Esophagus muscularis mucosa (tissue), 4 donors: Measurements from ENCODE around the gene HIVEP1. TPM values are rescaled to one million over a fixed set of nuclear protein-coding genes. Genes with fewer than 3 reads are reported as not detected.

Experiments used
- DNase-seq: peaks from one replicate; pipeline ENCODE4 v3.0.0-alpha.2; 2017; ENCODE audit errors: extremely low spot score
- H3K27ac ChIP-seq, 4 donors: fragments of 200-600 bp; sonication (generic); replicated peaks in 1 of 4; 1 replicate in 3 of 4; 2 replicates in 1 of 4; pipeline ENCODE4 v1.5.1; 2016 to 2019; ENCODE audit warnings: mild to moderate bottlenecking in 1 of 4
- H3K27me3 ChIP-seq, 4 donors: fragments of 200-600 bp; sonication (generic); one replicate each; pipeline versions ENCODE4 v1.5.1 to v1.6.0; 2016 to 2019
- H3K36me3 ChIP-seq, 4 donors: fragments of 200-600 bp; sonication (generic); one replicate each; pipeline ENCODE4 v1.5.1; 2016 to 2019
- H3K4me1 ChIP-seq, 4 donors: fragments of 200-600 bp; sonication (generic); one replicate each; pipeline ENCODE4 v1.5.1; 2016 to 2019
- H3K4me3 ChIP-seq, 4 donors: fragments of 200-600 bp; sonication (generic); 1 replicate in 2 of 4; 2 replicates in 2 of 4; pipeline ENCODE4 v1.5.1; 2016 to 2019; ENCODE audit warnings: mild to moderate bottlenecking in 4 of 4, moderate library complexity in 1 of 4
- H3K9me3 ChIP-seq, 4 donors: fragments of 200-600 bp; sonication (generic); 1 replicate in 3 of 4; 2 replicates in 1 of 4; pipeline ENCODE4 v1.5.1; 2016 to 2019
- CTCF ChIP-seq, 3 experiments: fragments of 200-600 bp in 2 of 3; fragments of 450-650 bp in 1 of 3; sonication (generic) in 2 of 3; IDR thresholded peaks; one replicate each; pipeline ENCODE4 v1.5.1; 2017 to 2019; ENCODE audit warnings: antibody characterized with exemption in 3 of 3, mild to moderate bottlenecking in 2 of 3, moderate library complexity in 1 of 3
- EP300 ChIP-seq: sonication (generic); formaldehyde crosslinking; IDR thresholded peaks from one replicate; pipeline ENCODE4 v1.6.1; 2017; ENCODE audit warnings: antibody characterized with exemption
- POLR2A ChIP-seq: fragments of 450-650 bp; IDR thresholded peaks from one replicate; pipeline ENCODE4 v1.6.1; 2017; ENCODE audit warnings: antibody characterized with exemption, moderate library complexity, mild to moderate bottlenecking, low read depth
- POLR2AphosphoS5 ChIP-seq, 2 donors: sonication (generic); formaldehyde crosslinking; IDR thresholded peaks; one replicate each; pipeline ENCODE4 v1.6.1; 2017; ENCODE audit warnings: antibody characterized with exemption in 2 of 2
- WGBS: methylation state at CpG from one replicate; pipeline ENCODE4 v1.1.5; 2018; 5-methylcytosine and 5-hydroxymethylcytosine counted together
- intact Hi-C: fragments of 100-400 bp; cut with DNase I; formaldehyde crosslinking; loops from one replicate; pipeline ENCODE4 v1.15.1; 2023
- total RNA-seq, 4 donors: library from RNA; depleted of rRNA; stranded (reverse); fragments of >200 nt; gene quantifications; one replicate each; pipeline versions ENCODE4 v1.1.0 to v1.2.1, GENCODE V29; 2016

HIVEP1 gene
- total RNA-seq, 4 donors from 2014 or later = 16.2 to 28.3 (median 25.1) TPM

DNA sequence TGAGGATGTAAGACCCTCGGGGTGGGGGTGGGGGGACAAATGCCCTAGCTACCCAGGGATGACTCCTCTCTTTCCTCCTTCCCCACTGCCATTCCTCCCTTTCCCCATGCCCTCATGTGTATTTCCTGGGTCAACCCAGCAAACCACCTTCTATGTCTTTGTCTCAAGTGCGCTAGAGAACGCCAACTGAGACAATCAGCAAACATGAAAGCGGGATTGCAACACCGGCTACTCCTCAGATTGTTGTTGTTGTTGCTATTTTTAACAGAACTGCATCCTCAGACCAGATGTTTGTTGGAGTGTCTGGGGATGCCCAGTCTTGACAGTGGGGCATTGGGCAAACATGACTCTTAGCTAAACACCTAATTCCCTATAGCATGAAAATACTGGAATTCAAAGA, 39.3 kb upstream of the HIVEP1 start:
- no peak for TF ChIP-seq POLR2AphosphoS5 (IDR thresholded peaks at IDR 0.05)
- TF ChIP-seq POLR2A = no peak
- no peak for TF ChIP-seq CTCF (IDR thresholded peaks at IDR 0.05)
- no peak for TF ChIP-seq EP300
- no peaks in the 10 kb centered on the region for H3K9me3 ChIP-seq
- H3K27me3 ChIP-seq = no peaks in the 10 kb centered on the region
- DNase-seq = no peak
- H3K4me3 ChIP-seq = no peak overlapping the region
- intact Hi-C loops = no loop called here
- H3K36me3 ChIP-seq = no peaks in the 10 kb centered on the region
- 94% methylated on average over 5 of the region's 5 CpGs for WGBS
- H3K27ac ChIP-seq = no peak overlapping the region
- peaks cover 10 to 25% (median 19%) of the 10 kb centered on the region in 4 donors for H3K4me1 ChIP-seq

- intact Hi-C loops = no loop called here
- H3K27me3 ChIP-seq = no peaks in the 10 kb centered on the region
- H3K27ac ChIP-seq = no peak overlapping the region
- TF ChIP-seq POLR2A (no peak), POLR2AphosphoS5 (IDR thresholded peaks at IDR 0.05) (no peak), EP300 (no peak), CTCF (IDR thresholded peaks at IDR 0.05) (no peak)
- 87% methylated on average over 2 of the region's 2 CpGs for WGBS
- peaks cover 10 to 21% (median 19%) of the 10 kb centered on the region in 4 donors for H3K4me1 ChIP-seq
- H3K36me3 ChIP-seq = no peaks in the 10 kb centered on the region
- no peak overlapping the region for H3K4me3 ChIP-seq
- no peaks in the 10 kb centered on the region for H3K9me3 ChIP-seq
- no peak for DNase-seq
These were observed 38.9 kb upstream of the HIVEP1 start for GRCh38 chr6:11973238-11973637.

- Histone ChIP-seq H3K9me3 (no peaks in the 10 kb centered on the region), H3K4me1 (peaks cover 8 to 15% (median 12%) of the 10 kb centered on the region in 4 donors), H3K27me3 (no peaks in the 10 kb centered on the region), H3K36me3 (no peaks in the 10 kb centered on the region), H3K27ac (no peak overlapping the region), H3K4me3 (no peak overlapping the region)
- TF ChIP-seq POLR2A (no peak), POLR2AphosphoS5 (IDR thresholded peaks at IDR 0.05) (no peak), EP300 (no peak), CTCF (IDR thresholded peaks at IDR 0.05) (no peak)
- intact Hi-C loops = no loop called here
- DNase-seq = no peak
These were observed 38.0 kb upstream of the HIVEP1 start for GRCh38 chr6:11974089-11974488.

DNA sequence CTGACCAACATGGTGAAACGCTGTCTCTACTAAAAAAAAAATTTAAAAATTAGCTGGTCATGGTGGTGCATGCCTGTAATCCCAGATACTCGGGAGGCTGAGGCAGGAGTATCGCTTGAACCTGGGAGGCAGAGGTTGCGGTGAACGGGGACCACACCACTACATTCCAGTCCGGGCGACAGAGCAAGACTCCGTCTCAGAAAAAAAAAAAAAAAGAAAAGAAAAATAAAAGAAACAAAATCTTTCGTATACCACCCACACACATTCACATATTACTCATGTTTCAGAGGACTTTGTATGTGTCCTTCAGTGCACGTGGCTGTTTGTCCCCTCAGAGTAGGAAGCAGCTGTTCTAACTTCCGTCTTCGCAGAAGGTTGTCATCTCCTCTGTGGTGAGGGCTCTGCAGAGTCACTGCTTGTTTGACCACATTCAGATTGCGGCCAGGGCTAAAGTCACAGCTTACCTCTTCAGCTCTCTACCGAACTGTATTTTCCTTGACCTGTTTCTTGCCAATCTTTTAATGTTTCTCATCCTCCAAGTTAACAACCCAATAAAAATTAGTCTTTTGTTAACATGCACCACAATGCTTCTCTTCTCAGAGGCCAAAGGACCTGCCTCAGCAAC, 36.6 kb upstream of the HIVEP1 start:
- Histone ChIP-seq H3K9me3 (no peaks in the 10 kb centered on the region), H3K27me3 (no peaks in the 10 kb centered on the region), H3K4me3 (no peak overlapping the region), H3K36me3 (no peaks in the 10 kb centered on the region), H3K27ac (no peak overlapping the region), H3K4me1 (peaks cover 0 to 10% (median 7%) of the 10 kb centered on the region in 4 donors)
- 84% methylated on average over 14 of the region's 14 CpGs for WGBS
- intact Hi-C loops = no loop called here
- TF ChIP-seq EP300 (no peak), POLR2AphosphoS5 (IDR thresholded peaks at IDR 0.05) (no peak), CTCF (IDR thresholded peaks at IDR 0.05) (no peak), POLR2A (no peak)
- no peak for DNase-seq

DNA sequence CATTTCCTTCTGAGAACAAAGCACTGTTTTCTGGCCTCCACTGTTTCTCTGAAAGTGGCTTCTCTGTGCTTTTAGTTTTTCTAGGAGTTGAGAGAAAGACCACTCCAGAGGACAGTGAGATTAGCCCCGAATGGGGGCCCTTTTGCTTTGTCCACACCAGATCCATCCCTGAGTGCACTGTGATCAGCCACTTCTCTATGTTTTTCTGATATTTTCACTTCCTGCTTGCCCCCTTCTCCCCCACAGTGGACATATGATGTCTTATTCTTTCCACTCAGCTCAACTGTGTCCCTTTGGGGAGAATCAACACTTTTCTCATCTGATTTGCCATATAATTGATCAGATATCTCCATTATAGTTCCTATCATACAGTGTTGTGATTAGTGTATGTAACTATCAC, 35.6 kb upstream of the HIVEP1 start:
- H3K27ac ChIP-seq = no peak overlapping the region
- H3K9me3 ChIP-seq = no peaks in the 10 kb centered on the region
- TF ChIP-seq POLR2AphosphoS5 (IDR thresholded peaks at IDR 0.05) = no peak
- no peak for TF ChIP-seq CTCF (IDR thresholded peaks at IDR 0.05)
- no peak for TF ChIP-seq EP300
- TF ChIP-seq POLR2A = no peak
- no peak overlapping the region for H3K4me3 ChIP-seq
- no peaks in the 10 kb centered on the region for H3K27me3 ChIP-seq
- peaks cover 0 to 10% (median 7%) of the 10 kb centered on the region in 4 donors for H3K4me1 ChIP-seq
- WGBS = 100% methylated on average over 1 of the region's 1 CpG
- no peak for DNase-seq
- H3K36me3 ChIP-seq = no peaks in the 10 kb centered on the region
- intact Hi-C loops = no loop called here
